Liver (tissue), 3 donors: ENCODE measurements around the gene PFDN2.

Experiments used
- EGR1 ChIP-seq, 2 donors: IDR thresholded peaks; 2 replicates each; pipeline ENCODE4 v1.6.1; 2016 to 2018; ENCODE audit warnings: antibody characterized with exemption in 2 of 2, low read depth in 2 of 2
- FOXA1 ChIP-seq: IDR thresholded peaks from 2 replicates; pipeline ENCODE4 v1.6.1; 2016; ENCODE audit warnings: antibody characterized with exemption
- FOXA2 ChIP-seq: IDR thresholded peaks from 2 replicates; pipeline ENCODE4 v1.6.1; 2016; ENCODE audit warnings: antibody characterized with exemption
- GABPA ChIP-seq, 2 donors: IDR thresholded peaks in 1 of 2; conservative IDR thresholded peaks in 1 of 2; 2 replicates each; pipeline ENCODE4 v1.6.1; 2016; ENCODE audit warnings: antibody characterized with exemption in 2 of 2, mild to moderate bottlenecking in 1 of 2, moderate library complexity in 1 of 2
- JUND ChIP-seq, 2 donors: IDR thresholded peaks; 2 replicates each; pipeline ENCODE4 v1.6.1; 2016; ENCODE audit warnings: antibody characterized with exemption in 2 of 2
- RXRA ChIP-seq, 2 donors: IDR thresholded peaks; 2 replicates each; pipeline ENCODE4 v1.6.1; 2017 to 2018; ENCODE audit warnings: antibody characterized with exemption in 2 of 2, mild to moderate bottlenecking in 1 of 2
- TAF1 ChIP-seq: conservative IDR thresholded peaks from 2 replicates; pipeline ENCODE4 v1.6.1; 2016; ENCODE audit warnings: antibody characterized with exemption, mild to moderate bottlenecking
- YY1 ChIP-seq: IDR thresholded peaks from 2 replicates; pipeline ENCODE4 v1.6.1; 2016; ENCODE audit warnings: antibody characterized with exemption, mild to moderate bottlenecking
- TF ChIP-seq, protein P1 (sequence below): IDR thresholded peaks from 2 replicates; pipeline ENCODE4 v1.6.1; 2016; ENCODE audit warnings: antibody characterized with exemption
- TF ChIP-seq, protein P2 (sequence below): IDR thresholded peaks from 2 replicates; pipeline ENCODE4 v1.6.1; 2016; ENCODE audit warnings: antibody characterized with exemption, mild to moderate bottlenecking
- TF ChIP-seq, protein P3 (sequence below): IDR thresholded peaks from 2 replicates; pipeline ENCODE4 v1.6.1; 2016; ENCODE audit warnings: antibody characterized with exemption
- TF ChIP-seq, protein P4 (sequence below): fragments of 150-350 bp; IDR thresholded peaks from 2 replicates; pipeline ENCODE4 v1.5.1; 2017; ENCODE audit warnings: improper control_type of control experiment, low read depth, low read length; ENCODE audit not compliant: missing input control
- donor health status: healthy.
- donor health status: healthy.

DNA sequence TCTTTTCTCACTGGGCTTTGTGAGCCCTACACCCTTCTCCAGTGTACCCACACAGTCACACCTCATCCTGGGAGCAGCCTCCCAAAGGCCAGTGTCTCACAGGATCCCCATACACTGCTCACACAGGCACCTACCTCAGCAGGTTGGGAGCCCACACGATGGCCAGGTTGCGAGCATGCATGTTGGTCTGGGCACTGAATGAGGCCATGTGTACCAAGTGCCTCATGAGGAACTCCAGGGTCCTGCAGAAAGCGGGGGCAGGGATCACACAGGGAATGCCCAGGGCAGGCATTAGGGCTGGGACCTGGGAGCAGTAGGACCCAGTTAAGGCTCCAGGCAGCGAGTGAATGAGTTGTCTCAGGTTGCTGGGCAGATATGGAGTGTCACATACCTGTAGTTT, 63.6 kb downstream of the PFDN2 start:
- TF ChIP-seq, protein P1, sequence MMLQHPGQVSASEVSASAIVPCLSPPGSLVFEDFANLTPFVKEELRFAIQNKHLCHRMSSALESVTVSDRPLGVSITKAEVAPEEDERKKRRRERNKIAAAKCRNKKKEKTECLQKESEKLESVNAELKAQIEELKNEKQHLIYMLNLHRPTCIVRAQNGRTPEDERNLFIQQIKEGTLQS = no peak
- TF ChIP-seq YY1 (no peak), FOXA2 (no peak), GABPA (IDR thresholded peaks at IDR 0.05 in 1 of 2, conservative IDR thresholded peaks at IDR 0.05 in 1 of 2) (no peak), JUND (IDR thresholded peaks at IDR 0.05) (no peak), RXRA (IDR thresholded peaks at IDR 0.05) (no peak), FOXA1 (no peak), EGR1 (IDR thresholded peaks at IDR 0.05; ENCODE audit: low read depth in 2 of 2) (no peak), TAF1 (no peak)
- TF ChIP-seq, protein P2, sequence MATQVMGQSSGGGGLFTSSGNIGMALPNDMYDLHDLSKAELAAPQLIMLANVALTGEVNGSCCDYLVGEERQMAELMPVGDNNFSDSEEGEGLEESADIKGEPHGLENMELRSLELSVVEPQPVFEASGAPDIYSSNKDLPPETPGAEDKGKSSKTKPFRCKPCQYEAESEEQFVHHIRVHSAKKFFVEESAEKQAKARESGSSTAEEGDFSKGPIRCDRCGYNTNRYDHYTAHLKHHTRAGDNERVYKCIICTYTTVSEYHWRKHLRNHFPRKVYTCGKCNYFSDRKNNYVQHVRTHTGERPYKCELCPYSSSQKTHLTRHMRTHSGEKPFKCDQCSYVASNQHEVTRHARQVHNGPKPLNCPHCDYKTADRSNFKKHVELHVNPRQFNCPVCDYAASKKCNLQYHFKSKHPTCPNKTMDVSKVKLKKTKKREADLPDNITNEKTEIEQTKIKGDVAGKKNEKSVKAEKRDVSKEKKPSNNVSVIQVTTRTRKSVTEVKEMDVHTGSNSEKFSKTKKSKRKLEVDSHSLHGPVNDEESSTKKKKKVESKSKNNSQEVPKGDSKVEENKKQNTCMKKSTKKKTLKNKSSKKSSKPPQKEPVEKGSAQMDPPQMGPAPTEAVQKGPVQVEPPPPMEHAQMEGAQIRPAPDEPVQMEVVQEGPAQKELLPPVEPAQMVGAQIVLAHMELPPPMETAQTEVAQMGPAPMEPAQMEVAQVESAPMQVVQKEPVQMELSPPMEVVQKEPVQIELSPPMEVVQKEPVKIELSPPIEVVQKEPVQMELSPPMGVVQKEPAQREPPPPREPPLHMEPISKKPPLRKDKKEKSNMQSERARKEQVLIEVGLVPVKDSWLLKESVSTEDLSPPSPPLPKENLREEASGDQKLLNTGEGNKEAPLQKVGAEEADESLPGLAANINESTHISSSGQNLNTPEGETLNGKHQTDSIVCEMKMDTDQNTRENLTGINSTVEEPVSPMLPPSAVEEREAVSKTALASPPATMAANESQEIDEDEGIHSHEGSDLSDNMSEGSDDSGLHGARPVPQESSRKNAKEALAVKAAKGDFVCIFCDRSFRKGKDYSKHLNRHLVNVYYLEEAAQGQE = no peak
- TF ChIP-seq, protein P3, sequence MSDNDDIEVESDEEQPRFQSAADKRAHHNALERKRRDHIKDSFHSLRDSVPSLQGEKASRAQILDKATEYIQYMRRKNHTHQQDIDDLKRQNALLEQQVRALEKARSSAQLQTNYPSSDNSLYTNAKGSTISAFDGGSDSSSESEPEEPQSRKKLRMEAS = no peak
- TF ChIP-seq, protein P4, sequence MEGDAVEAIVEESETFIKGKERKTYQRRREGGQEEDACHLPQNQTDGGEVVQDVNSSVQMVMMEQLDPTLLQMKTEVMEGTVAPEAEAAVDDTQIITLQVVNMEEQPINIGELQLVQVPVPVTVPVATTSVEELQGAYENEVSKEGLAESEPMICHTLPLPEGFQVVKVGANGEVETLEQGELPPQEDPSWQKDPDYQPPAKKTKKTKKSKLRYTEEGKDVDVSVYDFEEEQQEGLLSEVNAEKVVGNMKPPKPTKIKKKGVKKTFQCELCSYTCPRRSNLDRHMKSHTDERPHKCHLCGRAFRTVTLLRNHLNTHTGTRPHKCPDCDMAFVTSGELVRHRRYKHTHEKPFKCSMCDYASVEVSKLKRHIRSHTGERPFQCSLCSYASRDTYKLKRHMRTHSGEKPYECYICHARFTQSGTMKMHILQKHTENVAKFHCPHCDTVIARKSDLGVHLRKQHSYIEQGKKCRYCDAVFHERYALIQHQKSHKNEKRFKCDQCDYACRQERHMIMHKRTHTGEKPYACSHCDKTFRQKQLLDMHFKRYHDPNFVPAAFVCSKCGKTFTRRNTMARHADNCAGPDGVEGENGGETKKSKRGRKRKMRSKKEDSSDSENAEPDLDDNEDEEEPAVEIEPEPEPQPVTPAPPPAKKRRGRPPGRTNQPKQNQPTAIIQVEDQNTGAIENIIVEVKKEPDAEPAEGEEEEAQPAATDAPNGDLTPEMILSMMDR = no peak
